Loucy (cell line): Measurements from ENCODE around the gene MAP1B.

ENCODE experiments used
- CTCF ChIP-seq: fragments of 200-600 bp; sonication (generic); conservative IDR thresholded peaks from 2 replicates; pipeline ENCODE4 v1.5.1; 2014; ENCODE audit warnings: mild to moderate bottlenecking, antibody characterized with exemption, low read length
- EZH2phosphoT487 ChIP-seq: fragments of 200-600 bp; IDR thresholded peaks from 2 replicates; pipeline ENCODE4 v1.6.1; 2018; ENCODE audit warnings: antibody characterized with exemption, mild to moderate bottlenecking, moderate library complexity, borderline replicate concordance

GRCh38 chr5:72138943-72139521 is 31.8 kb downstream of the MAP1B start:
- TF ChIP-seq CTCF (no peak), EZH2phosphoT487 (no peak)
